ENCODE results near the gene CACNG4. TPM values are rescaled to one million over a fixed set of nuclear protein-coding genes. Genes with fewer than 3 reads are reported as not detected.

The CACNG4 gene
- total RNA-seq, 2 donors from 2014 or later = 0.37 TPM; not detected in 1

DNA sequence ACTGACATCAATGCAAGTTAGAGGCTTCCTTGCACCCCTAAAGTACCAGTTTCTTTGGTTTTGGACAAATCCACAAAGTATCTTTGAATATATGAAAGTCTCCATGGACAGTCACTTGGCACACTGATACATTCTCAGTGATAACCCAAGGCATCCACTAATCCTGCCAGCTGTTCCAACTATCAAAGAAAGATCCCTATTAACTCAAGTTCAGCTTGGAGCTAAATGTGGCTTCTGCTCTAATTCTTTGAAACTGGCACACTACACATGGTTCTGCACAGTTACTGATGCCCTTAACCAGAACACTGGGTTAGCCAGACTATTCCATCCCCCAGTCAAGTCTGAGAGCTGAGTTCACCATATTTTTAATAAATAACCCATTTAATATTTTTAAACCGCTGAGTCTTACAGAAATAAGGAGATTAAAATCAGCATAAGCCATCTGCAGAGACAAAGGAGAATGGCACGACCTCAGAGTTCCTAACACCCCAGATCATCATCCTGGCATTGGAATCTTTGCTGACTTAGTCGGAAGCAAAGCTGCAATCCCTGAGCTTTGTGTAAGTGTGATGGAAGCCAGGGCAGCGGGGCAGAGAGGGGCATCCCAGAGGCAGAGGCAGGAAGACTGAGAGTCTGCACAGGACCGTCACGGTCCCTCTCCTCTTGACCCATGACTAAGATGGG lies 86.1 kb downstream of the CACNG4 start:
- ATAC-seq (no peak), DNase-seq (no peak)
- intact Hi-C loops (cut with DNase I) = no loop called here

DNA sequence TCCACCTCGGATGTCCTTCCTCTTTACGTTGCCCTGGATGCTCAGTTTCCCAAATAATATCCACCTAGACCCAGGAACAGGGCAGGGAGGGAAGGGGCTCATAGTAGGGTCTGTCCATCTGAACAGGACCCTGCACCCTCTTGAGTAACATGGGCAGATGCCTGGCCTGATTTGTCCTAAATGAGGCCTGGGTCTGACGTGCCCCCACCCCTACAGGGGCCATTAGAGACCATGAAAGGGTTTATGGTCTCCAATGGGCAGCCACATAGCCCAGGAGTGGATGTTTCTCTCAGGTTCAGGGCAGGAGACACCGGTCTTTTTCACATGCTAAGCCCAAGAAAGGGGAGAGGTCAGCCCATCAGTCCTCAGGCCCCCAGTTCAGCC lies 86.6 kb downstream of the CACNG4 start:
- DNase-seq (no peak), ATAC-seq (no peak)
- intact Hi-C loops (cut with DNase I) = no loop called here

DNA sequence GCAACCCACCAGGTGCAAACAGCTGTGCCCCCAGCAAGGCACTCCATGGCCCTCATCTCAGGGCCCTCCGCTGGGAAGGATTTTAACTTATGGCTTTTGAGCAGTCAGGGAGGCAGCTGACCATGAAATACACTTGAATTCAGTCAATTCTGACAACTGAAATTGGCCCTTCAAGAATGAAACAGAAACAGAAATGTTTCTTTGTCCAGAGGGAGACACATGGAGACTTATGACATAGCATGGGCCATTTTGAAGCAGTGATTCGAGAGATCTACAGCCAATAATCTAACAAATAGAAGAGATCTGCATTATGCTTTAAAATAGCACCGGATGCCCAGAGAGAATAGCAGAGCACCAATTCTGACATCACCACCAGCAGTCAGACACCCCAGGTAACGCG lies 87.3 kb downstream of the CACNG4 start:
- ATAC-seq (no peak), DNase-seq (no peak)
- intact Hi-C loops (cut with DNase I) = no loop called here

DNA sequence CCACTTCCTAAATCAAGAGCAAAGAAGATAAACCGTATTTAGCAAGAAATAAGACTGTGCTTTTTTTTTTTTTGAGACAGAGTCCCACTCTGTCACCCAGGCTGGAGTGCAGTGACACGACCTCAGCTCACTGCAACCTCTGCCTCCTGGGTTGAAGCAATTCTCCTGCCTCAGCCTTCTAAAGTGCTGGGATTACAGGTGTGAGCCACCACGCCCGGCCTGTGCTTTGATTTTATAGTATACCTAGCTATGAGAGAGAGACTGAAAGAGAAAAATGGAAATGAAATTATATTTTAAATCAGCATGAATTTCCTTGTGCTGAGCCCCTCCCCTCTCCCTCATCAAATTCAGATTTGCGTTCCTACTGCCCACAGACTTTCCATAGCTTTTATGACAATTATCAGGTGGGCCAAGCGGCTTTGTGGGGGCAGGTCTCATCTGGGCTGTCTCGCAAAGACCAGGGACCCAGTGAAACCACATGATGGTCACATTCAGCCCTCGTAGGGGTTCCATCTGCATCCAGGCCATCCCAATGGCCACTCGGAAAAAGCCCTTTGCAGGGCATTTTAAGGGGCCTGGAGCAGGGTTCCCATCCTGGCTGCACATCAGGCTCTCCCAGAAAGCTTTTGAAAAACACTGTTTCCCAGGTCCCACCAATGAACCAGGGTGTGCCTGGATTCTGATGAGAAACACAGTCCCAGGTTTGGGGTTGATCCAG lies 88.4 kb downstream of the CACNG4 start:
- no peak for ATAC-seq
- no peak for DNase-seq
- intact Hi-C loops (cut with DNase I) = no loop called here

DNA sequence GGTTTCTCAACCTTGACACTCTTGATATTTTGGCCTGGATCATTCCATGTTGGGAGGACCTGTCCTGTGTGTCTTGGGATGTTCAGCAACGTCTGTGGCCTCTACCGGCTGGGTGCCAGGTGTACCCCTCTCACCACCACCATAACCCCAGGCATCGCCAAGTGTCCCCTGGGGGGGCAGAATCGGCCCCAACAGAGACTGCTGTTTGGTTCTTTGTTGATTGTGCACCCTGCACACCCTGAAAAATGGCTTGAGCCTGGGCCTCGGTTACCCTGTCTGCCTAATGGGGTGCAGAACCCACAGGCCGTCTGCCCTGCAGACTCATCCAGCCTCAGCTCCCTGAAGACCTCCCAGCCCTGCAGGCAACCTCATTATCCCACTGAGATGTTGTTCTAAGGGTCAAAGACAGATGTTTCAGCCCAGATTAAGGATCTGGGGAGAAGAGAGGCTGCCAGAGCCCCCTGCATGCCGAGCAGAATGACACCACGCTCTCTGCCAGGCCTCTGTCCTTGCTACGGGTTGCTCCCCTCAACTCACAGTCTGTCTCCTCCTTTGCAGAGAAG lies 89.0 kb downstream of the CACNG4 start:
- DNase-seq = no peak
- ATAC-seq = no peak
- intact Hi-C loops (cut with DNase I) = no loop called here

DNA sequence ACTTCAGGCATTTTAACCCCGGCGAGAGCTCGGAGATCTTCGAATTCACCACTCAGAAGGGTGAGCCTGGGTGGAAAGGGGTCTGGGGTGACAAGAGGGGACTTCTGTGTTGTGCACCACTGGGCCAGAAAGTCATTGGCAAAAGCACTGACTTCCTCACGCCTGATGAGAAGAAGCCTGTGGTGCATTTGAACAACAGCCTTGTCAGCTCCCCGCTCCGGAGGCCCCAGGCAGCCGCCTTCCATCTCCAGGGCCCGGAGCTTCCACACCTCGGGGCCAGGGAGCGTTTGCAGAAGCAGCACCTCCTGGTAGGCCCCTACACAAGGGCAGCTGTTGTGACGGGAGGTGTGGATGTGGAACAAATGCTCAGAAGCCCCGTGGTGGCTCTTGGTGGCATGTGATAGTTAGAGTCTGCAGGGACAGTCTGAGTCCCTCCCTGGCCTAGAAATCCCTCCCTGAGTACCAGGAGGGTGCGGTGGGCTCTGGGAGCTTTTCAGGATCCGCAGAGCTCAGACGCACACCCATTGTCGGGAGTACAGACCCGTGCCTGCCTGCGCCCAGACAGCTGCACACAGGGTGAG lies 89.6 kb downstream of the CACNG4 start:
- ATAC-seq = no peak
- intact Hi-C loops (cut with DNase I) = no loop called here
- no peak for DNase-seq

DNA sequence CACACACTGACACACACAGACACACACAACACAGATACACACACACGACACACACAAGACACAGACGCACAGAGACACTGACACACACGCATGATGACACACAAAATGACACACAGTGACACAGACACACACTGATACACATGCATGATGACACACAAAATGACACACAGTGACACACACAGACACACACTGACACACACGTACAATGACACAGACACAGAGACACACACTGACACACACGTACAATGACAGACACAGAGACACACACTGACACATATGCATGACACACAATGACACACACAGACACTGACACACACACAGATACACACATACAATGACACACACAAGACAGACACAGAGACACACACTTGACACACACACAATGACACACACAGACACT lies 90.1 kb downstream of the CACNG4 start:
- DNase-seq = no peak
- no peak for ATAC-seq
- intact Hi-C loops (cut with DNase I) = no loop called here

DNA sequence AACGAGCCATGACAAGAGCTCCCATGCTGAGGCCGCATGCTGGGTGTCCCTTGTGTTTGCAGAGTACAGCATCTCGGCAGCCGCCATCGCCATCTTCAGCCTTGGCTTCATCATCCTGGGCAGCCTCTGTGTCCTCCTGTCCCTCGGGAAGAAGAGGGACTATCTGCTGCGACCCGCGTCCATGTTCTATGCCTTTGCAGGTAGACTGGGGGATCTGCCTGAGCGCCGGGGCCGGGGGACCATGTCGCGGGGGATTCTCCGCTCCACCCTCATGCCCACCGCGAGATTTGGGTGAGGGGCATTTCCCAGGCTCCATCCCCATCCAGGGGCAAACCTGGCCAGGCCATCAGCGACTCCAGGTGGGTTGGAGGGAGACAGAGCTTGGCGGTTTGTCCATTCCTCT lies 90.5 kb downstream of the CACNG4 start:
- intact Hi-C loops (cut with DNase I) = no loop called here
- DNase-seq = no peak
- ATAC-seq = no peak

DNA sequence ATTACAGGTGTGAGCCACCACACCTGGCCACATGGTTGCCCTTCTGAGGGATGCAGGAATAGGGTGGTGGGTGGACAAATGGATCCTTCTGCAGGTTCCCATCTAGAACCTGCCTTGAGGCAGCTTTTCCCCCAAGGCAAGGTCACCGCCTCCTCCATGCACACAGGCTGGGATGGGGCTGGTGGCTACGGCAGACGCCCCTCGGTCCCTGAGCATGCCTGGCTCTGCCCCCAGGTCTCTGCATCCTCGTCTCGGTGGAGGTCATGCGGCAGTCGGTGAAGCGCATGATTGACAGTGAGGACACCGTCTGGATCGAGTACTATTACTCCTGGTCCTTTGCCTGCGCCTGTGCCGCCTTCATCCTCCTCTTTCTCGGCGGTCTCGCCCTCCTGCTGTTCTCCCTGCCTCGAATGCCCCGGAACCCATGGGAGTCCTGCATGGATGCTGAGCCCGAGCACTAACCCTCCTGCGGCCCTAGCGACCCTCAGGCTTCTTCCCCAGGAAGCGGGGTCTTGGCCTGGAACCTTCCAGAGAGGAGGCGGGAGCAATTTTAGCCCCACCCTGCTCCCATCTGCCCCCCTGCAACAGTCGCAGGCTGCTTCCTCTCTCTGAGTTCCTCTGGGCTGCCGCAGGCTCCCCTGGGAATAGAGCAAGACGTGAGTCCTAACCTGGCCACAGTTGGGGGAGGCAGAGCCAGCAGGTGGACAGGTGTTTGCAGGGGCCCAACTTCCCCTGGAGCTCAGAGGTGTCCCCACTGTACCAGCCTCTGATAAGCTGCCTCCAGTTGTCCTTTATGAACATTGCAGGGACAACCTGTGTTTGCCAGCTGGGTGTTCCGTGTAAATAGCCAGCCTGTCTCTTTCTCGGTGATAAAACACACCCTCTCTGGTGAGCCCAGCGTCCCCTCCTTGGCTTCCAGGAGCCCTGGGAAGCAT lies 91.6 kb downstream of the CACNG4 start:
- DNase-seq = no peak
- intact Hi-C loops (cut with DNase I) = no loop called here
- ATAC-seq = no peak

DNA sequence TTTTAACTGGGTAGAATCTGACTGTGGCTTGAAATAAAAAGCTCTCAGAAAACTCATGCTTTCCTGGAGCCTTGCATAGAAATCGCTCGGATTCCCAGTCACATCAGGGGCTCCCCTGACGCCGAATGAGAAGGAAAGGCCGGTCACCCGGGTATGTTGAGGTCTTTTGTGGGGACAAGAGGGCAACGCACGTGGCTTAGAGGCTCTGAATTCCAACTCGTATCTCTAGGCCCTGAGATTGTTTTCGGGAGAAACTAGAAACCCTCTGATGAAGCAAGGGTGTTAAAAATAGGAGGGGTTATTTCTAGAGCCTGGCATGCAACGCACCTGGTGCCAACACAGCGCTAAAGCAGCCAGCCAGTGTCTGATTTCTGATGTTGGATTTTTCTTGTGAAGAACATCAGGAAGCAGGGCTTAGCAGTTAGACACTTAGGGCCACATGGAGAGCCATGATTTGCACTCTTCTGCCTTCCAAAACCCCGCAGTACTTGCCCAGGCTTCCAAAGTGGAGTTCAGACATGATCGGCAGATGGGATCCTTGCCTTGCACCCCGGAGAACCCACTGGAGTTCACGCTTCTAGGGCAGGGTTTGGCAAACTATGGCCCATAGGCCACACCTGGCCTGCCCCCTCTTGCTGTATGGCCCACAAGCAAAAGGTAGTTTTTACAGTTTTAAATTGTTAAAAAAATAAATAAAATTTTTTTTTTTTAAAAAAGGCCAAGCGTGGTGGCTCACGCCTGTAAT lies 92.4 kb downstream of the CACNG4 start:
- DNase-seq = no peak
- intact Hi-C loops (cut with DNase I) = no loop called here
- ATAC-seq = peak in 1 of 2 donors; percentile 31

DNA sequence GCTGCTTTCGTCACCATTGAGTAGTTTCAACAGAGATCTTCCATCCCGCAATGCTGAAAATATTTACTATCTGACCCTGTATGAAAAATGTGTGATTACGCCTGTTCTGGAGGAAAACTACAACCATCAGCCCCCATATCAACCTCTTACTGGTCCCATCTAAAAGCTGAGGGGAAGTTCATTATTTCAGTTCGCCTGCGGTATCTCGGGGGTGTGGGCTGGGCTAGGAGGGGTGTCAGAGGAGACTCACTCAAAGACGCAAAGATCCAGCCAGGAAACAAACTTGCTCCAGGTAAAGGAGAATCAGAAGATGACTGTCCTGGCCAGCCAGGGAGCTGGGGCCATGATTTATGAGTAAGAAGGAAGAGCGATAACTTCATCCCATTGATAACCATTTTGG lies 93.5 kb downstream of the CACNG4 start:
- ATAC-seq (no peak), DNase-seq (no peak)
- intact Hi-C loops (cut with DNase I) = no loop called here

DNA sequence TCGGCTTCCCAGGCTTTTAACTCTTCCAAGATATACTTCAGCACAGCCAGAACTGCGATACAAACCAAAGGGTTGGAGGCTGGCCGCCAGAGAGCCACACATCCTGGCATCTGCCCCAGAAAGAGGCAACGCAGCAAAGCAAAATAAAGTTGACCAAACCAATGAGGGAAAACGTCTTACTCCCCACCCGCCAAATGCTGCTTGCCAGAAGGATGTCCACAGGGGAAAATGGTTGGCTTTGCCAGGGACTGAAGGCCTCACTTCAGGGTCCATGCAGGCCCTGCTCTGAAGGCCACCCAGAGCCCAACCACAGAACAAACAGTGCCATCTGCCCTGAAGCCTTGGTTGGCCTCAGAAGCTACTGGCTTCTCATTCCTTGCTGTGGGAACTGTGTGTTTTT lies 94.9 kb downstream of the CACNG4 start:
- DNase-seq (no peak), ATAC-seq (peak in 1 of 2 donors; percentile 85)
- intact Hi-C loops (cut with DNase I) = no loop called here

DNA sequence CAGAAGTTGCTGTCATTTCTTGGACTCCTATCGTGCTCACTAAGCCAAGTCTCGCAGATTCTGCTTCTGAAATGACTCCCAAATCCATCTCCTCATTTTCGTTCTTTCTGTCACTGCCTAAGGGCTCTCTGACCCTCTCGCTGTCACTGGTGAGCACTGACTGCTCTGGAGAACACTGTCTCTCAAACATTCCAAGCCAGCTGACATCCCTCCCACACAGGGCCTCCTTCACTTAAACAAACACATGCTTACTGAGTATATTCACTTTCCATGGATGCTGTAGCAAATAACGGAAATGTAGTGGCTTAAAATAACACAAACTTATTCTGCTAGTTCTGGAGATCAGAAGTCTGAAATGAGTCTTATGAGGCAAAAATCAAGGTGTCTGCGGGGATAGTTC lies 98.6 kb downstream of the CACNG4 start:
- no peak for DNase-seq
- ATAC-seq = no peak
- intact Hi-C loops (cut with DNase I) = no loop called here

DNA sequence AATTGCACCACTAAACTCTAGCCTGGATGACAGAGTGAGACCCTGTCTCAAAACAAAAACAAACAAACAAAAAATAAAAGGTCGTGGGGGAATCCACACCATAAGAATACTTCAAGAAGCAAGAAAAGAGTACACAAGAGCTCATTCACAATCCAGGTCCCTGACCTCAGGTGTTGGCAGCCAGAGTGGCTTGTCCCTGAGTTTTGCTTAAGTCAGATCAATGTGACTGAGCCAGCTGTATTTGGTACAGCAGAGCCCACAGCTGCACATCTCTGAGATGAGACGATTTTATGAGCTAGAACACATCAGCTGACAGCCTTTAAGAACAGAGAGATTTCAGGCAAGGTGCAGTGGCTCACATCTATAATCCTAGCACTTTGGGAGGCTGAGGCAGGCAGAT lies 102.2 kb downstream of the CACNG4 start:
- ATAC-seq = no peak
- intact Hi-C loops (cut with DNase I) = no loop called here
- no peak for DNase-seq

DNA sequence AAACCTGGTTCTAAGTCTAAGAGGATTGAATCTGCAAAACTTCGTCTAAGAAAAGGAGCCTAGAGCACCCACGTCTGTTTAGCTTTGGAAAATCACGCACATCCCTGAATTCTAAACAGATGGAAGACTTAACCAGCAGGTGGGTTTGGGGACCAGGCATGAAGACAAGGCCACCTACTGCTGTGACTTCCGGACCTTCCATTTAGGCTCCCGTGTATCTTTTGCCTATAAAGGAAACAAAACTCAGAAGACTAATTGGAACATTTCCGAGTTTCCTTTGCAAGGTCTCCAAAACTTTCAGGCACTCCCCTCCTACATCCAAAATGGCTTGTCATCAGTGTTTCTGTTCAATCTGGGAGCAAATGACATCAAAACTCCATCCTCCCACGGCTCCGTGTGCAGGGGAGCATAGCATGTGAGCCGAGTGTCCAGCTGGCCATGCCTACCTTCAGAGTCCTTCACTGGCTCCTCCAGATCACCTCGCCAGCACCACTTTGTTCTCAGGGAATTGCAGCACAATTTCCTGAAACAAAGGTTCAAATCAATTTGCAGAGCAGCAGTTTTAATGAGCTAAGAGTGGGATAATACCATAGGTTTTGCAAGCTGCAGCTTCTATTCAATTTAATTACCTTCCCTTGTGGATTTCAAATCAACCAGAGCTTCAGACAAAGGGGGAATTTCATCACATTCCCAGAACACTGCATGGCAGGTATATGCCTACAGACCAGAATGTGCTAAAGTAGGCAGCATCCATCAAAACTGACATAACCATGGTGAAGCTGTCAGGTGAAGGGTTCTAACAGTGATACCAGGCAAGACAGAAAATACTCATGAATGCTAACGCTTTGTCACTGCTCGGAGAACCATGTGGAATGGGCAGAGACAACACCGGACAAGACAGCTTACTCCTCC lies 103.3 kb downstream of the CACNG4 start:
- no peak for DNase-seq
- intact Hi-C loops (cut with DNase I) = no loop called here
- ATAC-seq = no peak

DNA sequence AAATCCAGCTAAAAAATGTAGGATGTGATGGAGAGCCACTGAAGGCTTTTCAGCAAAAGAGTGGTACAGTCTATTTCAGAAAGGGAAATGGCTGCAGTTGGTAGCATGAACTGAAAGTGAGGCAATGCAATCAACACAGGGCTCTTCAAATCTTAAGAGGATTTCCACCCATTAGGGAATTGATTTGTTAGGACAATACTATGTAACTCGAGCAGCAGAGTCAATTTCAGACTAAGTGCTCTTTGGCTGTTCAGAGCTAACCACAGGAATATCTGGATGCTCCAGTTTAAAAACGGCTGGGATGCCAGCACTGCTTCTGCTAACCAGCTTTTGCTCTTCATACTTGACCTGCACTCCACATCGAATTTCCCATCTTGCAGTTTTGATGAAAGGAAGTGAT lies 104.5 kb downstream of the CACNG4 start:
- intact Hi-C loops (cut with DNase I) = no loop called here
- no peak for DNase-seq
- no peak for ATAC-seq

DNA sequence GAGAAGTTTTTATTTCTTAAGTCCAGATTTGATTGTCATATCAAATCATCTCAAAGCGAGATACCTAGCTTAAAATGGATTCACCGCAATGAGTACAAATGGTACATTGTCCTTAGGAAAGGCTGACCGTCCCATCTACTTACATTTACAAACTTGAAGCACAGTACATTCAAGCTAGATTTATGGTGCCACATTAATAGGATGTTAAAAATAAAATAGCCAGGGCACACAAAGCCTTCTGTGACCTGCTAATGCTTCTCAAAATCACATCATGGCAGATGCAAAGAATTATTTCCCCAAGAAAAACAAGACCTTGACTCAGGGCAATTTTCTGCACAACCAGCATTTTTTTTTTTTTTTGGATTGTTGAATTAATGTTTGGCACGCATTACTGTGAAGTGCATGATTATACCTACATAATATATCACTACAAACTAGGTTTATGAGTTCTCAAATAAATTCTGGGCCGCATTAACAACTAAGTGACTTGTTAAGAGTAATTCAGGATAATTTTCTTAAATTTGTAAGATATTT lies 105.2 kb downstream of the CACNG4 start:
- no peak for ATAC-seq
- intact Hi-C loops (cut with DNase I) = no loop called here

DNA sequence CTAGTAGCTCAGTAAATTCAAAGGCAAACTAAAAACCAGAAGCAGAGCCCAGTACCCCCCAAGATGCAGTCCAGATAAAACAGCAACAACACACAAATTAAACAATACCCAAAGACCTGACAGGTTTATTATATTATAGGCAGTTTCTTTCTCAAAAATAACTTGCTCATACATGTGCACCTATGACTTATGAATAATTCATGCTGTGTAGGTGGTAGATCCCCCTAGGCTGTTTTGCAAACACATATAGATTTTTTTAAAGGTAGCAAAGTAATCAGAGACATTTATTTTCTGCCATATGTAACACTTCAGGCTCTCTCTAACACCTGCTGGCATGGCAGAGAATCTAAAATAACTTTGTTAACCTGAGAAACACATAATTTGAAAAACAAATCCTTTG lies 107.1 kb downstream of the CACNG4 start:
- no peak for ATAC-seq
- no peak for DNase-seq
- intact Hi-C loops (cut with DNase I) = no loop called here

More for the DNA sequence above, 105.2 kb downstream of the CACNG4 start:
- no peak for DNase-seq

Data from left cardiac atrium (tissue), 4 donors.